Stimulated activated naive CD8-positive, alpha-beta T cell treated with anti-CD3 and anti-CD28 coated beads, Interleukin-15, Interleukin-2, amounts not matched to agents 100 ng/mL and 50 ng/mL, for 24 hours (primary cell): ENCODE measurements around the gene HELZ.
"Not testable (repeated sequence)": the region's sequence is repeated elsewhere in the genome, so short reads cannot be mapped to it uniquely, and the experiment has no call there.

ENCODE experiments used
- H3K27ac Mint-ChIP-seq: one replicate; pipeline ENCODE4 v1.8.0; 2021; ENCODE audit warnings: mild to moderate bottlenecking, mixed read lengths
- H3K27me3 Mint-ChIP-seq: one replicate; pipeline ENCODE4 v1.8.0; 2021; ENCODE audit warnings: mixed read lengths
- H3K36me3 Mint-ChIP-seq: one replicate; pipeline ENCODE4 v1.8.0; 2021; ENCODE audit warnings: low read depth, mixed read lengths
- H3K4me1 Mint-ChIP-seq: one replicate; pipeline ENCODE4 v1.8.0; 2021; ENCODE audit warnings: low read depth, mixed read lengths
- H3K4me3 Mint-ChIP-seq: one replicate; pipeline ENCODE4 v1.8.0; 2021; ENCODE audit warnings: mild to moderate bottlenecking, mixed read lengths
- H3K9me3 Mint-ChIP-seq: one replicate; pipeline ENCODE4 v1.8.0; 2021; ENCODE audit warnings: mixed read lengths

HELZ gene

GRCh38 chr17:67138392-67138791, 106.6 kb downstream of the HELZ start:
- Mint-ChIP-seq H3K4me3 (no peak overlapping the region), H3K27ac (no peak overlapping the region), H3K36me3 (peaks cover 58% of the 10 kb centered on the region), H3K4me1 (peaks cover 32% of the 10 kb centered on the region), H3K27me3 (no peaks in the 10 kb centered on the region), H3K9me3 (peaks cover 5% of the 10 kb centered on the region)

- H3K4me1 Mint-ChIP-seq = peaks cover 32% of the 10 kb centered on the region
- H3K9me3 Mint-ChIP-seq = peaks cover 5% of the 10 kb centered on the region
- H3K36me3 Mint-ChIP-seq = peaks cover 53% of the 10 kb centered on the region
- H3K4me3 Mint-ChIP-seq = no peak overlapping the region
- no peaks in the 10 kb centered on the region for H3K27me3 Mint-ChIP-seq
- H3K27ac Mint-ChIP-seq = peak overlapping the region; percentile 3
Observed at GRCh38 chr17:67137860-67138259, 107.1 kb downstream of the HELZ start.

GRCh38 chr17:67137026-67137370, 108.0 kb downstream of the HELZ start:
- H3K36me3 Mint-ChIP-seq = peaks cover 44% of the 10 kb centered on the region
- peaks cover 2% of the 10 kb centered on the region for H3K9me3 Mint-ChIP-seq
- H3K27ac Mint-ChIP-seq = no peak overlapping the region
- no peak overlapping the region for H3K4me3 Mint-ChIP-seq
- peaks cover 32% of the 10 kb centered on the region for H3K4me1 Mint-ChIP-seq
- H3K27me3 Mint-ChIP-seq = no peaks in the 10 kb centered on the region

- no peak overlapping the region for H3K27ac Mint-ChIP-seq
- no peaks in the 10 kb centered on the region for H3K9me3 Mint-ChIP-seq
- peaks cover 32% of the 10 kb centered on the region for H3K4me1 Mint-ChIP-seq
- no peak overlapping the region for H3K4me3 Mint-ChIP-seq
- no peaks in the 10 kb centered on the region for H3K27me3 Mint-ChIP-seq
- peaks cover 47% of the 10 kb centered on the region for H3K36me3 Mint-ChIP-seq
Observed at GRCh38 chr17:67136191-67137025, 108.6 kb downstream of the HELZ start.

GRCh38 chr17:67133161-67133560, 111.8 kb downstream of the HELZ start:
- no peak overlapping the region for H3K27ac Mint-ChIP-seq
- no peaks in the 10 kb centered on the region for H3K27me3 Mint-ChIP-seq
- H3K36me3 Mint-ChIP-seq = peaks cover 44% of the 10 kb centered on the region
- peaks cover 5% of the 10 kb centered on the region for H3K4me1 Mint-ChIP-seq
- no peak overlapping the region for H3K4me3 Mint-ChIP-seq
- no peaks in the 10 kb centered on the region for H3K9me3 Mint-ChIP-seq

GRCh38 chr17:67132366-67132765, 112.6 kb downstream of the HELZ start:
- Mint-ChIP-seq H3K27ac (no peak overlapping the region), H3K4me1 (no peaks in the 10 kb centered on the region), H3K4me3 (no peak overlapping the region), H3K36me3 (peaks cover 39% of the 10 kb centered on the region), H3K9me3 (no peaks in the 10 kb centered on the region), H3K27me3 (no peaks in the 10 kb centered on the region)

- Mint-ChIP-seq H3K9me3 (no peaks in the 10 kb centered on the region), H3K4me1 (peaks cover 4% of the 10 kb centered on the region), H3K36me3 (peaks cover 30% of the 10 kb centered on the region), H3K27ac (no peak overlapping the region), H3K27me3 (no peaks in the 10 kb centered on the region), H3K4me3 (no peak overlapping the region)
Observed at GRCh38 chr17:67130768-67131167, 114.2 kb downstream of the HELZ start.

- Mint-ChIP-seq H3K27me3 (no peaks in the 10 kb centered on the region), H3K27ac (no peak overlapping the region), H3K4me3 (no peak overlapping the region), H3K9me3 (no peaks in the 10 kb centered on the region), H3K36me3 (peaks cover 34% of the 10 kb centered on the region), H3K4me1 (peaks cover 7% of the 10 kb centered on the region)
Observed at GRCh38 chr17:67129283-67129682, 115.7 kb downstream of the HELZ start.

- Mint-ChIP-seq H3K27ac (no peak overlapping the region), H3K4me1 (peaks cover 7% of the 10 kb centered on the region), H3K27me3 (no peaks in the 10 kb centered on the region), H3K9me3 (no peaks in the 10 kb centered on the region), H3K4me3 (no peak overlapping the region), H3K36me3 (peaks cover 36% of the 10 kb centered on the region)
Observed at GRCh38 chr17:67128700-67129099, 116.3 kb downstream of the HELZ start.

GRCh38 chr17:67127925-67128324, 117.1 kb downstream of the HELZ start:
- H3K27me3 Mint-ChIP-seq = no peaks in the 10 kb centered on the region
- H3K36me3 Mint-ChIP-seq = peaks cover 41% of the 10 kb centered on the region
- no peak overlapping the region for H3K27ac Mint-ChIP-seq
- H3K4me1 Mint-ChIP-seq = peaks cover 7% of the 10 kb centered on the region
- no peaks in the 10 kb centered on the region for H3K9me3 Mint-ChIP-seq
- no peak overlapping the region for H3K4me3 Mint-ChIP-seq

GRCh38 chr17:67126983-67127382, 118.0 kb downstream of the HELZ start:
- Mint-ChIP-seq H3K27me3 (no peaks in the 10 kb centered on the region), H3K4me1 (peaks cover 7% of the 10 kb centered on the region), H3K36me3 (peaks cover 44% of the 10 kb centered on the region), H3K27ac (peak overlapping the region; percentile 27), H3K4me3 (no peak overlapping the region), H3K9me3 (no peaks in the 10 kb centered on the region)

GRCh38 chr17:67126543-67126942, 118.5 kb downstream of the HELZ start:
- not testable (repeated sequence) for H3K9me3 Mint-ChIP-seq, H3K4me1 Mint-ChIP-seq, H3K27ac Mint-ChIP-seq, H3K27me3 Mint-ChIP-seq, H3K4me3 Mint-ChIP-seq
- H3K36me3 Mint-ChIP-seq = peaks cover 42% of the 10 kb centered on the region

- Mint-ChIP-seq H3K4me1 (peaks cover 7% of the 10 kb centered on the region), H3K27ac (no peak overlapping the region)
Observed at GRCh38 chr17:67125924-67126323, 119.1 kb downstream of the HELZ start.

GRCh38 chr17:67125417-67125816, 119.6 kb downstream of the HELZ start:
- Mint-ChIP-seq H3K27me3 (no peaks in the 10 kb centered on the region), H3K4me1 (peaks cover 7% of the 10 kb centered on the region), H3K4me3 (no peak overlapping the region), H3K9me3 (no peaks in the 10 kb centered on the region), H3K27ac (peak overlapping the region; percentile 2), H3K36me3 (peaks cover 48% of the 10 kb centered on the region)

More at GRCh38 chr17:67125924-67126323, 119.1 kb downstream of the HELZ start:
- Mint-ChIP-seq H3K36me3 (peaks cover 43% of the 10 kb centered on the region), H3K27me3 (no peaks in the 10 kb centered on the region), H3K4me3 (no peak overlapping the region), H3K9me3 (no peaks in the 10 kb centered on the region)

- H3K27ac Mint-ChIP-seq = peak overlapping the region; percentile 33
Observed at GRCh38 chr17:67124450-67125148, 120.4 kb downstream of the HELZ start.

More at GRCh38 chr17:67124450-67125148, 120.4 kb downstream of the HELZ start:
- peaks cover 7% of the 10 kb centered on the region for H3K4me1 Mint-ChIP-seq
- H3K9me3 Mint-ChIP-seq = no peaks in the 10 kb centered on the region
- H3K27me3 Mint-ChIP-seq = no peaks in the 10 kb centered on the region
- H3K36me3 Mint-ChIP-seq = peaks cover 53% of the 10 kb centered on the region
- no peak overlapping the region for H3K4me3 Mint-ChIP-seq
